ENCODE results near the gene MAST2.

DNA sequence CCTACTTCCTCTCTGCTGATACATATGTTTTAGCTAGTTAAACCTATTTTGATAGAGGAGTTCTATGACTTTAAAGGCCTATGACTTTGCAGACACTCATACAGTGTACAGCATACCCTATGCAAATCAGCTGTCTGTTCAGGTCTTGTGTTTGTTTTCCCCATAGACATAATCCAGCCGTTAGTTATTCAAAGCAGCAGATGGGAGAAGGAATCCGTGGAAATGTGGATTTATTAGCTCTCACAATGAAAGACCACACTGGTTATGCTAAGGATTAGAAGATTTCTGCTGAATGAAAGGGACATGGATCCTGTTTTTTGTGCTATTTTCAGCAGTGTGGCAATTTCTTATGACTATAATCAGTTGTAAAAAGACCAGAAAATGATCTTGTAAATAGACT is 59.8 kb downstream of the MAST2 start:
- TF ChIP-seq, protein P1, sequence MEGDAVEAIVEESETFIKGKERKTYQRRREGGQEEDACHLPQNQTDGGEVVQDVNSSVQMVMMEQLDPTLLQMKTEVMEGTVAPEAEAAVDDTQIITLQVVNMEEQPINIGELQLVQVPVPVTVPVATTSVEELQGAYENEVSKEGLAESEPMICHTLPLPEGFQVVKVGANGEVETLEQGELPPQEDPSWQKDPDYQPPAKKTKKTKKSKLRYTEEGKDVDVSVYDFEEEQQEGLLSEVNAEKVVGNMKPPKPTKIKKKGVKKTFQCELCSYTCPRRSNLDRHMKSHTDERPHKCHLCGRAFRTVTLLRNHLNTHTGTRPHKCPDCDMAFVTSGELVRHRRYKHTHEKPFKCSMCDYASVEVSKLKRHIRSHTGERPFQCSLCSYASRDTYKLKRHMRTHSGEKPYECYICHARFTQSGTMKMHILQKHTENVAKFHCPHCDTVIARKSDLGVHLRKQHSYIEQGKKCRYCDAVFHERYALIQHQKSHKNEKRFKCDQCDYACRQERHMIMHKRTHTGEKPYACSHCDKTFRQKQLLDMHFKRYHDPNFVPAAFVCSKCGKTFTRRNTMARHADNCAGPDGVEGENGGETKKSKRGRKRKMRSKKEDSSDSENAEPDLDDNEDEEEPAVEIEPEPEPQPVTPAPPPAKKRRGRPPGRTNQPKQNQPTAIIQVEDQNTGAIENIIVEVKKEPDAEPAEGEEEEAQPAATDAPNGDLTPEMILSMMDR (IDR thresholded peaks at IDR 0.05) = no peak
- TF ChIP-seq POLR2AphosphoS5 (IDR thresholded peaks at IDR 0.05; ENCODE audit: low read depth, low read length) = no peak
